LNCAP (cell line): Measurements from ENCODE around the gene C2orf49.

Experiments
- CTCF ChIP-seq: fragments of 450-650 bp; IDR thresholded peaks from 2 replicates; pipeline ENCODE4 v1.5.1; 2017; ENCODE audit warnings: mild to moderate bottlenecking

The C2orf49 gene

GRCh38 chr2:105381101-105381668, 43.8 kb downstream of the C2orf49 start:
- no peak for TF ChIP-seq CTCF

GRCh38 chr2:105382177-105382576, 44.8 kb downstream of the C2orf49 start:
- TF ChIP-seq CTCF, result no peak

GRCh38 chr2:105383432-105384166, 46.3 kb downstream of the C2orf49 start:
- TF ChIP-seq CTCF, result no peak

- no peak for TF ChIP-seq CTCF
Measured at GRCh38 chr2:105384216-105384615, 46.9 kb downstream of the C2orf49 start.

GRCh38 chr2:105384861-105385260, 47.5 kb downstream of the C2orf49 start:
- no peak for TF ChIP-seq CTCF

GRCh38 chr2:105385731-105386540, 48.6 kb downstream of the C2orf49 start:
- TF ChIP-seq CTCF, result no peak

GRCh38 chr2:105387225-105387624, 49.9 kb downstream of the C2orf49 start:
- no peak for TF ChIP-seq CTCF
